Measurements from ENCODE around the gene GYPC.

Gene GYPC

GRCh38 chr2:126732682-126733245, 76.8 kb downstream of the GYPC start:
- DNase-seq (ENCODE audit: low read depth): no peak

GRCh38 chr2:126733795-126734194, 77.8 kb downstream of the GYPC start:
- no peak for DNase-seq (ENCODE audit: low read depth)

GRCh38 chr2:126736133-126736874, 80.3 kb downstream of the GYPC start:
- no peak for DNase-seq (ENCODE audit: low read depth)

DNA sequence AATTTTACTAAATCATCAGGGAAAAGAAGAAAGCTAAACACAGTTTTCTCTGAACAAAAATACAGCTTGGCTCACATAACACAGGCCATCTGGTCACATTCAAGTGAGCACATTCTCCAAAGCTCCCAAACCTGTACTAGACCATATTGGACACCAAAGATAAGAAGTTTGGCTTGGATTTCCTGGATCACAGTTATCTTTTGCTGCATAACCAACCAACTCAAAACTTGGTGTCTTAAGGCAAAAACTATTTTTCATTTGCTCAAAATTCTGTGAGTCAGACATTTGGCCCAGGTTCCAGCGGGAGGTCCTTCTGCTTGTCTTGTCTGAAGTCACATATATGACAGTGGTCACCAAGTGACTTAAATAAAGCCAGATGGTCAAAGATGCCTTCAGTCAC, 83.2 kb downstream of the GYPC start:
- no peak for DNase-seq (ENCODE audit: low read depth)

GRCh38 chr2:126744640-126745039, 88.7 kb downstream of the GYPC start:
- no peak for DNase-seq (ENCODE audit: low read depth)

Data from ELR (cell line).